Mesothelial cell of epicardium (in vitro differentiated cells): ENCODE measurements around the gene PDZD7. TPM values are rescaled to one million over a fixed set of nuclear protein-coding genes. Genes with fewer than 3 reads are reported as not detected.
A peak's percentile ranks its signal among the peaks of the same experiment; 100 is the strongest.

Experiments used
- DNase-seq, 2 experiments: peaks; one replicate each; pipeline ENCODE4 v3.0.0; 2021; ENCODE audit warnings: low spot score in 2 of 2; ENCODE audit not compliant: unreplicated experiment in 2 of 2
- H3K27ac Mint-ChIP-seq: 2 replicates; pipeline ENCODE4 v1.8.0; 2021; ENCODE audit warnings: mixed read lengths
- H3K27me3 Mint-ChIP-seq: 2 replicates; pipeline ENCODE4 v1.8.0; 2021; ENCODE audit warnings: low read depth, mixed read lengths
- H3K36me3 Mint-ChIP-seq: 2 replicates; pipeline ENCODE4 v1.8.0; 2021; ENCODE audit warnings: mixed read lengths
- H3K4me1 Mint-ChIP-seq: 2 replicates; pipeline ENCODE4 v1.8.0; 2021; ENCODE audit warnings: mixed read lengths
- H3K4me3 Mint-ChIP-seq: 2 replicates; pipeline ENCODE4 v1.8.0; 2021; ENCODE audit warnings: mild to moderate bottlenecking, moderate library complexity, mixed read lengths
- H3K9me3 Mint-ChIP-seq: 2 replicates; pipeline ENCODE4 v1.8.0; 2021; ENCODE audit warnings: mixed read lengths
- CTCF ChIP-seq: fragments of 200-600 bp; sonication (generic); IDR thresholded peaks from one replicate; pipeline ENCODE4 v1.5.0; 2021; ENCODE audit warnings: antibody characterized with exemption; ENCODE audit not compliant: unreplicated experiment
- total RNA-seq: library from RNA; stranded (reverse); gene quantifications from 3 replicates; pipeline ENCODE4 v1.2.1, GENCODE V29; 2021

PDZD7 gene
- total RNA-seq, 1 donor from 2014 or later, result 1.8 TPM

GRCh38 chr10:101007915-101008822 lies 22.8 kb downstream of the PDZD7 start:
- H3K36me3 Mint-ChIP-seq, result peaks cover 6% of the 10 kb centered on the region
- no peak for DNase-seq
- no peaks in the 10 kb centered on the region for H3K27me3 Mint-ChIP-seq
- H3K9me3 Mint-ChIP-seq, result no peaks in the 10 kb centered on the region
- no peak for TF ChIP-seq CTCF
- H3K4me3 Mint-ChIP-seq, result no peak overlapping the region
- H3K4me1 Mint-ChIP-seq, result peaks cover 13% of the 10 kb centered on the region
- H3K27ac Mint-ChIP-seq, result peak overlapping the region; percentile 53

GRCh38 chr10:101007099-101007711 lies 23.7 kb downstream of the PDZD7 start:
- DNase-seq, result no peak
- Mint-ChIP-seq H3K4me1 (peaks cover 7% of the 10 kb centered on the region), H3K36me3 (peaks cover 6% of the 10 kb centered on the region), H3K4me3 (no peak overlapping the region), H3K27ac (no peak overlapping the region), H3K9me3 (no peaks in the 10 kb centered on the region), H3K27me3 (no peaks in the 10 kb centered on the region)
- no peak for TF ChIP-seq CTCF

GRCh38 chr10:101006593-101007098 lies 24.3 kb downstream of the PDZD7 start:
- H3K27me3 Mint-ChIP-seq, result no peaks in the 10 kb centered on the region
- no peak for TF ChIP-seq CTCF
- no peaks in the 10 kb centered on the region for H3K9me3 Mint-ChIP-seq
- peaks cover 12% of the 10 kb centered on the region for H3K4me1 Mint-ChIP-seq
- H3K27ac Mint-ChIP-seq, result peak overlapping the region; percentile 26
- no peak overlapping the region for H3K4me3 Mint-ChIP-seq
- peaks cover 6% of the 10 kb centered on the region for H3K36me3 Mint-ChIP-seq
- DNase-seq, result no peak

GRCh38 chr10:101005869-101006567 lies 24.9 kb downstream of the PDZD7 start:
- Mint-ChIP-seq H3K36me3 (peaks cover 6% of the 10 kb centered on the region), H3K27me3 (no peaks in the 10 kb centered on the region), H3K4me1 (peaks cover 18% of the 10 kb centered on the region), H3K9me3 (no peaks in the 10 kb centered on the region), H3K4me3 (no peak overlapping the region), H3K27ac (peak overlapping the region; percentile 26)
- no peak for DNase-seq
- no peak for TF ChIP-seq CTCF

- TF ChIP-seq CTCF, result no peak
- Mint-ChIP-seq H3K27me3 (no peaks in the 10 kb centered on the region), H3K36me3 (peaks cover 6% of the 10 kb centered on the region), H3K4me3 (no peak overlapping the region), H3K27ac (no peak overlapping the region), H3K4me1 (peaks cover 22% of the 10 kb centered on the region), H3K9me3 (no peaks in the 10 kb centered on the region)
- DNase-seq, result no peak
These were observed 25.6 kb downstream of the PDZD7 start for GRCh38 chr10:101005361-101005760.
